ENCODE measurements around the gene C9orf78.

Gene C9orf78

GRCh38 chr9:129839324-129840023, 4.4 kb upstream of the C9orf78 start:
- DNase-seq: no peak

- DNase-seq: no peak
Measured at GRCh38 chr9:129838707-129839259, 3.7 kb upstream of the C9orf78 start.

- DNase-seq: no peak
Measured at GRCh38 chr9:129836311-129837007, 1.4 kb upstream of the C9orf78 start.

- no peak for DNase-seq
Measured at GRCh38 chr9:129835860-129836223, 767 bp upstream of the C9orf78 start.

GRCh38 chr9:129834489-129835127, 467 bp downstream of the C9orf78 start:
- peak; percentile 35 for DNase-seq

GRCh38 chr9:129832982-129833381, 2.1 kb downstream of the C9orf78 start:
- no peak for DNase-seq

GRCh38 chr9:129828969-129829368, 6.1 kb downstream of the C9orf78 start:
- DNase-seq: no peak

- DNase-seq: no peak
Measured at GRCh38 chr9:129828051-129828450, 7.0 kb downstream of the C9orf78 start.

- DNase-seq: no peak
Measured at GRCh38 chr9:129826759-129827158, 8.3 kb downstream of the C9orf78 start.

GRCh38 chr9:129826344-129826743, 8.7 kb downstream of the C9orf78 start:
- no peak for DNase-seq

- DNase-seq: peak; percentile 88
Measured at GRCh38 chr9:129823935-129824601, 11.0 kb downstream of the C9orf78 start, which contains the start of gene TOR1A. TSS of gene TOR1A (minus strand) at chr9:129824136. CDS start at chr9:129824085, 51 bp downstream.

- no peak for DNase-seq
Measured at GRCh38 chr9:129823542-129823934, 11.5 kb downstream of the C9orf78 start.

- no peak for DNase-seq
Measured at GRCh38 chr9:129822898-129823541, 12.1 kb downstream of the C9orf78 start.

GRCh38 chr9:129816501-129817435, 18.3 kb downstream of the C9orf78 start:
- DNase-seq: no peak

GRCh38 chr9:129815278-129815677, 19.8 kb downstream of the C9orf78 start:
- DNase-seq: no peak

- no peak for DNase-seq
Measured at GRCh38 chr9:129814432-129815223, 20.4 kb downstream of the C9orf78 start.

- DNase-seq: no peak
Measured at GRCh38 chr9:129813661-129814060, 21.4 kb downstream of the C9orf78 start.

- no peak for DNase-seq
Measured at GRCh38 chr9:129812385-129812784, 22.7 kb downstream of the C9orf78 start.

GRCh38 chr9:129811967-129812363, 23.1 kb downstream of the C9orf78 start:
- DNase-seq: no peak

GRCh38 chr9:129810788-129811187, 24.3 kb downstream of the C9orf78 start:
- DNase-seq: no peak

GRCh38 chr9:129810116-129810515, 25.0 kb downstream of the C9orf78 start:
- no peak for DNase-seq

Data from activated T-cell treated with anti-CD3 and anti-CD28 coated beads for 4 hours (primary cell).